IMR-90 (cell line): ENCODE results near the gene NSD2. TPM values are rescaled to one million over a fixed set of nuclear protein-coding genes. Genes with fewer than 3 reads are reported as not detected.

ENCODE experiments used
- ATAC-seq: fragments of 200-7000 bp; cut with Tn5 transposase; 2 replicates; pipeline ENCODE4 v1.9.1; 2020; ENCODE audit warnings: low read depth, mild to moderate bottlenecking, moderate library complexity
- BruUV-seq: library from RNA; stranded (reverse); fragments of 400-500 nt; replicated peaks from 2 replicates; lab custom pipeline; 2021; lab: Mats Ljungman, UMichigan
- CTCF ChIA-PET: fragments of 300-600 bp; formaldehyde crosslinking; extraction: SDS; loops from one replicate; lab custom pipeline; 2021; ENCODE audit warnings: antibody characterized with exemption; lab: Yijun Ruan, JAX
- POLR2A ChIA-PET: fragments of 300-600 bp; sonication (Branson Sonifier 250); formaldehyde crosslinking; loops from one replicate; lab custom pipeline; 2022; ENCODE audit warnings: antibody characterized with exemption; ENCODE audit not compliant: unreplicated experiment; lab: Charles Lee
- DNase-seq: peaks from one replicate; pipeline ENCODE4 v3.0.0; 2013
- H2AFZ ChIP-seq: replicated peaks from 2 replicates; pipeline ENCODE3; 2013; ENCODE audit warnings: low read length, mild to moderate bottlenecking; ENCODE audit not compliant: poor library complexity
- H2AK5ac ChIP-seq: 2 replicates; pipeline ENCODE4 v1.6.1; 2013; ENCODE audit warnings: low read depth, low read length, inconsistent platforms
- H2AK9ac ChIP-seq: replicated peaks from 2 replicates; pipeline ENCODE3; 2013; ENCODE audit warnings: mild to moderate bottlenecking, low read depth, low read length, moderate library complexity; ENCODE audit not compliant: poor library complexity
- H2BK120ac ChIP-seq: 2 replicates; pipeline ENCODE4 v1.6.1; 2013; ENCODE audit warnings: low read depth, low read length, inconsistent platforms
- H2BK15ac ChIP-seq: 3 replicates; pipeline ENCODE4 v1.6.1; 2013; ENCODE audit warnings: low read depth, low read length, inconsistent platforms
- H2BK20ac ChIP-seq: 2 replicates; pipeline ENCODE4 v1.6.1; 2013; ENCODE audit warnings: low read depth, mild to moderate bottlenecking, inconsistent platforms, low read length, moderate library complexity
- H2BK5ac ChIP-seq: 2 replicates; pipeline ENCODE4 v1.6.1; 2013; ENCODE audit warnings: mild to moderate bottlenecking, low read depth, low read length, inconsistent platforms; ENCODE audit not compliant: poor library complexity, severe bottlenecking
- H3K14ac ChIP-seq: replicated peaks from 2 replicates; pipeline ENCODE4 v1.6.1; 2013; ENCODE audit warnings: low read depth, low read length, inconsistent platforms
- H3K18ac ChIP-seq: 2 replicates; pipeline ENCODE4 v1.6.1; 2013; ENCODE audit warnings: low read depth, low read length, control low read depth
- H3K23ac ChIP-seq: 2 replicates; pipeline ENCODE4 v1.6.1; 2013; ENCODE audit warnings: low read depth, low read length, inconsistent platforms
- H3K27ac ChIP-seq: 2 replicates; pipeline ENCODE4 v1.5.1; 2013; ENCODE audit warnings: mild to moderate bottlenecking, control low read depth, low read length; ENCODE audit not compliant: insufficient read depth
- H3K27me3 ChIP-seq: 2 replicates; pipeline ENCODE4 v1.6.1; 2013; ENCODE audit warnings: low read length; ENCODE audit not compliant: control insufficient read depth, insufficient read depth
- H3K36me3 ChIP-seq: 2 replicates; pipeline ENCODE4 v1.6.1; 2013; ENCODE audit warnings: low read length, mixed read lengths; ENCODE audit not compliant: control insufficient read depth, insufficient read depth
- H3K4ac ChIP-seq: 2 replicates; pipeline ENCODE4 v1.6.1; 2013; ENCODE audit warnings: low read depth, low read length, inconsistent platforms
- H3K4me1 ChIP-seq: 2 replicates; pipeline ENCODE4 v1.6.1; 2013; ENCODE audit warnings: low read length, mixed read lengths; ENCODE audit not compliant: control insufficient read depth, insufficient read depth
- H3K4me2 ChIP-seq: 2 replicates; pipeline ENCODE4 v1.6.1; 2013; ENCODE audit warnings: low read depth, mild to moderate bottlenecking, control low read depth, low read length, moderate library complexity
- H3K4me3 ChIP-seq: 2 replicates; pipeline ENCODE4 v1.5.1; 2013; ENCODE audit warnings: low read depth, mild to moderate bottlenecking, control low read depth, low read length, moderate library complexity; ENCODE audit not compliant: insufficient read depth
- H3K56ac ChIP-seq: 2 replicates; pipeline ENCODE4 v1.6.1; 2013; ENCODE audit warnings: low read length, inconsistent platforms; ENCODE audit not compliant: insufficient read depth; ENCODE audit errors: extremely low read depth
- H3K79me1 ChIP-seq, 2 experiments: 2 replicates each; pipeline ENCODE4 v1.6.1; 2013; ENCODE audit warnings: low read length in 2 of 2, inconsistent platforms in 1 of 2, low read depth in 1 of 2
- H3K9ac ChIP-seq: 2 replicates; pipeline ENCODE4 v1.6.1; 2013; ENCODE audit warnings: low read depth, low read length, control low read depth
- H3K9me1 ChIP-seq: 2 replicates; pipeline ENCODE4 v1.6.1; 2013; ENCODE audit warnings: low read length, inconsistent platforms; ENCODE audit not compliant: insufficient read depth
- H3K9me3 ChIP-seq: 2 replicates; pipeline ENCODE4 v1.6.1; 2013; ENCODE audit warnings: low read length; ENCODE audit not compliant: control insufficient read depth, insufficient read depth
- H4K20me1 ChIP-seq: 2 replicates; pipeline ENCODE4 v1.6.1; 2013; ENCODE audit warnings: low read length, inconsistent platforms; ENCODE audit not compliant: insufficient read depth
- H4K5ac ChIP-seq: 2 replicates; pipeline ENCODE4 v1.6.1; 2013; ENCODE audit warnings: mild to moderate bottlenecking, low read depth, low read length, control low read depth
- H4K8ac ChIP-seq, 2 experiments: 2 replicates each; pipeline ENCODE4 v1.6.1; 2013; ENCODE audit warnings: low read depth in 2 of 2, low read length in 2 of 2, control low read depth in 1 of 2, inconsistent platforms in 1 of 2
- H4K91ac ChIP-seq: 2 replicates; pipeline ENCODE4 v1.6.1; 2013; ENCODE audit warnings: low read depth, low read length, inconsistent platforms; ENCODE audit not compliant: insufficient read depth
- MXI1 ChIP-seq: IDR thresholded peaks from 2 replicates; pipeline ENCODE4 v1.6.1; 2012; ENCODE audit warnings: low read depth, mild to moderate bottlenecking, low read length, moderate library complexity, borderline replicate concordance
- NFE2L2 ChIP-seq: fragments of 150-350 bp; IDR thresholded peaks from 2 replicates; pipeline ENCODE4 v1.6.1; 2016; ENCODE audit warnings: low read depth, mild to moderate bottlenecking, low read length
- SMC3 ChIP-seq: fragments of 150-350 bp; IDR thresholded peaks from 2 replicates; pipeline ENCODE4 v1.6.1; 2016; ENCODE audit warnings: low read depth, mild to moderate bottlenecking, antibody characterized with exemption, low read length, moderate library complexity
- USF2 ChIP-seq: fragments of 150-350 bp; IDR thresholded peaks from 2 replicates; pipeline ENCODE4 v1.6.1; 2017; ENCODE audit warnings: mild to moderate bottlenecking, antibody characterized with exemption, low read length, low read depth
- WGBS, 2 experiments: methylation state at CpG; one replicate each; pipeline versions ENCODE4 v1.1.5 to v1.1.7; 2013; ENCODE audit warnings: missing lambda C conversion rate in 2 of 2; ENCODE audit not compliant: insufficient read length in 1 of 2; ENCODE audit errors: extremely low coverage in 2 of 2; 5-methylcytosine and 5-hydroxymethylcytosine counted together
- dilution Hi-C: fragments of 300-500 bp; cut with HindIII; formaldehyde crosslinking; loops from one replicate; pipeline ENCODE4 v1.14.3; 2018; ENCODE audit warnings: low sequenced_read_pairs; ENCODE audit not compliant: unreplicated experiment
- in situ Hi-C: fragments of 300-500 bp; cut with MboI; formaldehyde crosslinking; loops from 3 replicates; pipeline ENCODE4 v1.14.3; 2019; ENCODE audit warnings: low sequenced_read_pairs, inconsistent platforms, mixed read lengths
- intact Hi-C: fragments of 100-400 bp; cut with micrococcal nuclease; formaldehyde crosslinking; loops from 2 replicates; pipeline ENCODE4 v1.10.0; 2022
- polyA plus RNA-seq, 3 experiments: library from polyadenylated mRNA; depleted of rRNA; stranded (reverse); fragments of >200 nt; gene quantifications; 2 replicates each; pipeline ENCODE4 v1.2.3, GENCODE V29; 2012; ENCODE audit warnings: low replicate concordance in 1 of 3
- total RNA-seq: library from RNA; depleted of rRNA; stranded (reverse); fragments of >200 nt; gene quantifications from 2 replicates; pipeline ENCODE4 v1.2.3, GENCODE V29; 2012

NSD2 gene
- total and polyA plus RNA-seq, 2 of the 4 experiments (the other 2 are of a cell fraction), result 35.9 to 68.1 TPM

GRCh38 chr4:1978741-1979476 is 107.7 kb downstream of the NSD2 start:
- H3K4me3 ChIP-seq, result no peak overlapping the region
- H3K23ac ChIP-seq, result no peak overlapping the region
- H3K36me3 ChIP-seq, result peaks cover 74% of the 10 kb centered on the region
- no peak overlapping the region for H3K56ac ChIP-seq
- H2BK20ac ChIP-seq, result no peak overlapping the region
- DNase-seq (no peak), ATAC-seq (no peak)
- H3K27ac ChIP-seq, result no peak overlapping the region
- H3K18ac ChIP-seq, result no peak overlapping the region
- dilution Hi-C loops (no loop called here), in situ Hi-C loops (no loop called here), intact Hi-C loops (no loop called here)
- no peak overlapping the region for H4K8ac ChIP-seq
- H2AK5ac ChIP-seq, result no peak overlapping the region
- H2BK5ac ChIP-seq, result no peak overlapping the region
- H4K20me1 ChIP-seq, result peaks cover 4% of the 10 kb centered on the region
- no peak overlapping the region for H4K91ac ChIP-seq
- no peaks in the 10 kb centered on the region for H3K9me3 ChIP-seq
- peaks cover 4 to 23% of the 10 kb centered on the region in 2 experiments; a peak in 3 of 4 replicates for H3K79me1 ChIP-seq
- H2AFZ ChIP-seq, result no peak overlapping the region
- H4K5ac ChIP-seq, result no peak overlapping the region
- no peak overlapping the region for H2AK9ac ChIP-seq
- no peak overlapping the region for H3K4me2 ChIP-seq
- ChIA-PET CTCF (no interaction called here), POLR2A (no interaction called here)
- H3K14ac ChIP-seq, result no peak overlapping the region
- no peaks in the 10 kb centered on the region for H3K27me3 ChIP-seq
- WGBS, 2 experiments, result 88% methylated on average over 24 of the region's 45 CpGs; no CpG with 5 or more reads in 1 of the 2 experiments
- no peaks in the 10 kb centered on the region for H3K4me1 ChIP-seq
- H3K9me1 ChIP-seq, result no peaks in the 10 kb centered on the region; the same call in 1 of the 2 replicates
- TF ChIP-seq MXI1 (no peak), NFE2L2 (no peak), SMC3 (no peak), USF2 (no peak)
- no TSS peak for BruUV-seq
- no peak overlapping the region for H2BK120ac ChIP-seq
- H3K9ac ChIP-seq, result no peak overlapping the region
- no peak overlapping the region for H2BK15ac ChIP-seq
- no peak overlapping the region for H3K4ac ChIP-seq
